ENCODE data around the gene DCHS2.

Gene DCHS2

GRCh38 chr4:154192585-154192984 lies 299.0 kb downstream of the DCHS2 start:
- no peak for DNase-seq

DNA sequence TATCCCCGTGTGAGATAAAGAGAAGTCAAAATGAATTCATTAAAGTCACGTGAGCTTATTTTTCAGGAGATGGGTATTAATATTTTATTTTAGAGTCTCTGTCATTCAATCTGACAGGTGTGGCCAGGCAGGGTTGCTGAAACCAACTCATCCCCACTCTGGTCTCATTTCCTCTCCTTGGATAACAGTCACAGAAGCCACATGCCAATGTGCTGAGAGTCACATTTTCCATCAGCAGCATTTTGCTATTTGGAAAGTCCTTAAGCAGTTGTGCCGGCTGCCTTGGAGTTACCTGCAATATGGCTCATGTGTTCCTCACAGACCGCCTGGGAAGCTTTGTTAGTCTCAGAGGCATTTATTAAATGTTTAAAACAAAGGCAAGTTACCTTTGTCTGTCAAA lies 302.3 kb downstream of the DCHS2 start:
- no peak for DNase-seq

- DNase-seq, result no peak
Measured at GRCh38 chr4:154186888-154187287, 304.7 kb downstream of the DCHS2 start.

GRCh38 chr4:154186035-154186434 lies 305.6 kb downstream of the DCHS2 start:
- no peak for DNase-seq

- no peak for DNase-seq
Measured at GRCh38 chr4:154184238-154184637, 307.4 kb downstream of the DCHS2 start.

GRCh38 chr4:154183264-154183663 lies 308.3 kb downstream of the DCHS2 start:
- no peak for DNase-seq

Data from stimulated activated CD4-positive, alpha-beta T cell treated with anti-CD3 and anti-CD28 coated beads, Interleukin-2, amount 100 ng/mL, for 24 hours (primary cell).